SK-N-SH (cell line): ENCODE data around the gene CACNG4.

Source experiments
- EP300 ChIP-seq, 2 experiments: IDR thresholded peaks; 2 replicates each; pipeline versions ENCODE4 v1.4.0 to v1.6.1; 2012; ENCODE audit warnings: borderline replicate concordance in 1 of 2, low read depth in 1 of 2, low read length in 1 of 2
- FOXM1 ChIP-seq: IDR thresholded peaks from 2 replicates; pipeline ENCODE4 v1.4.0; 2012; ENCODE audit warnings: low read depth, mild to moderate bottlenecking
- JUND ChIP-seq: IDR thresholded peaks from 2 replicates; pipeline ENCODE4 v1.4.0; 2012
- NFIC ChIP-seq: IDR thresholded peaks from 2 replicates; pipeline ENCODE4 v1.4.0; 2012; ENCODE audit warnings: borderline replicate concordance
- TAF1 ChIP-seq: IDR thresholded peaks from 2 replicates; pipeline ENCODE4 v1.6.1; 2012; ENCODE audit warnings: low read depth, mild to moderate bottlenecking, low read length, moderate library complexity, borderline replicate concordance
- TF ChIP-seq, protein P1 (sequence below): fragments of 200-600 bp; sonication (generic); IDR thresholded peaks from 2 replicates; pipeline ENCODE4 v1.6.1; 2017; ENCODE audit warnings: antibody characterized with exemption, mild to moderate bottlenecking, moderate library complexity

DNA sequence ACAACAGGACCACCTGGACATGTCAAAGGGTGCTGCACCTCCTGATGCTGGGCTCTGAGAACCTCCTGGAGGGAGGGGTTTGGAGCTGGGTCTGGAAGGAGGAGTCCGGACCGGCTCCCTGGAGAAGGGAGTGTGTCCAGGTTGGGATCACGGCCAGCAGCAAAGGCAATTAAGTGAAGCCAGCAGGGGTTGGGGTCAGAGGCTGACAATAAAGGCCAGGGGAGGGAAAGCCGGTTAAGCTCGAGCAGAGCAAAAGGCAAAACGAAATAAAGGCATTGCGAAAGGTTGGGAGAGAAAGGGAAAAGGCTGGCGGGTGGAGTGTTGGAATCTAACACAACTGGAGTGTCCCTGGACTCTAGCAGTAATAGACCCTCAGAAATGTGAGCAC lies 992 bp upstream of the CACNG4 start:
- TF ChIP-seq, protein P1, sequence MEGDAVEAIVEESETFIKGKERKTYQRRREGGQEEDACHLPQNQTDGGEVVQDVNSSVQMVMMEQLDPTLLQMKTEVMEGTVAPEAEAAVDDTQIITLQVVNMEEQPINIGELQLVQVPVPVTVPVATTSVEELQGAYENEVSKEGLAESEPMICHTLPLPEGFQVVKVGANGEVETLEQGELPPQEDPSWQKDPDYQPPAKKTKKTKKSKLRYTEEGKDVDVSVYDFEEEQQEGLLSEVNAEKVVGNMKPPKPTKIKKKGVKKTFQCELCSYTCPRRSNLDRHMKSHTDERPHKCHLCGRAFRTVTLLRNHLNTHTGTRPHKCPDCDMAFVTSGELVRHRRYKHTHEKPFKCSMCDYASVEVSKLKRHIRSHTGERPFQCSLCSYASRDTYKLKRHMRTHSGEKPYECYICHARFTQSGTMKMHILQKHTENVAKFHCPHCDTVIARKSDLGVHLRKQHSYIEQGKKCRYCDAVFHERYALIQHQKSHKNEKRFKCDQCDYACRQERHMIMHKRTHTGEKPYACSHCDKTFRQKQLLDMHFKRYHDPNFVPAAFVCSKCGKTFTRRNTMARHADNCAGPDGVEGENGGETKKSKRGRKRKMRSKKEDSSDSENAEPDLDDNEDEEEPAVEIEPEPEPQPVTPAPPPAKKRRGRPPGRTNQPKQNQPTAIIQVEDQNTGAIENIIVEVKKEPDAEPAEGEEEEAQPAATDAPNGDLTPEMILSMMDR = no peak
- TF ChIP-seq TAF1 (no peak), EP300 (IDR thresholded peaks at IDR 0.05; ENCODE audit: borderline replicate concordance in 1 of 2, low read depth in 1 of 2, low read length in 1 of 2) (no peak), NFIC (no peak), JUND (no peak), FOXM1 (no peak)
